B cell (primary cell): ENCODE measurements around the gene DYNC2H1. TPM values are rescaled to one million over a fixed set of nuclear protein-coding genes. Genes with fewer than 3 reads are reported as not detected.

Source experiments
- ATAC-seq: fragments of 200-7000 bp; cut with Tn5 transposase; one replicate; pipeline ENCODE4 v1.10.0; 2021; ENCODE audit warnings: low read depth, mild to moderate bottlenecking, moderate number of reproducible peaks, moderate library complexity
- CTCF ChIA-PET: fragments of 350-600 bp; sonication (Branson Sonifier 250); formaldehyde crosslinking; loops from one replicate; lab custom pipeline; 2021; ENCODE audit warnings: antibody characterized with exemption, inconsistent platforms; lab: Charles Lee
- POLR2A ChIA-PET: fragments of 350-600 bp; sonication (Branson Sonifier 250); formaldehyde crosslinking; loops from one replicate; lab custom pipeline; 2021; ENCODE audit warnings: antibody characterized with exemption; lab: Charles Lee
- DNase-seq: peaks from one replicate; pipeline ENCODE4 v3.0.0; 2013
- H2AFZ ChIP-seq: 2 replicates; pipeline ENCODE4 v1.6.1; 2012; ENCODE audit warnings: mild to moderate bottlenecking, low read depth, low read length; ENCODE audit not compliant: insufficient read depth, poor library complexity, severe bottlenecking
- H3K27ac ChIP-seq, 2 donors: 1 replicate in 1 of 2; 2 replicates in 1 of 2; pipeline ENCODE4 v1.5.1; 2012 to 2013; ENCODE audit warnings: low read length in 2 of 2, mild to moderate bottlenecking in 2 of 2, moderate library complexity in 1 of 2
- H3K27me3 ChIP-seq, 4 experiments: fragments of 200-600 bp in 1 of 4; sonication (generic) in 1 of 4; replicated peaks in 1 of 4; 1 replicate in 2 of 4; 2 replicates in 2 of 4; pipeline versions ENCODE4 v1.6.1 to v1.7.0; 2013 to 2016; ENCODE audit warnings: low read length in 3 of 4, mild to moderate bottlenecking in 2 of 4, mixed read lengths in 1 of 4, moderate library complexity in 1 of 4; ENCODE audit not compliant: insufficient read depth in 4 of 4, control insufficient read depth in 3 of 4; ENCODE audit errors: control extremely low read depth in 1 of 4
- H3K36me3 ChIP-seq, 2 experiments: replicated peaks in 1 of 2; 1 replicate in 1 of 2; 2 replicates in 1 of 2; pipeline versions ENCODE4 v1.6.1 to v1.7.1; 2013; ENCODE audit warnings: low read length in 1 of 2; ENCODE audit not compliant: insufficient read depth in 2 of 2, control insufficient read depth in 1 of 2; ENCODE audit errors: control extremely low read depth in 1 of 2, extremely low read depth in 1 of 2
- H3K4me1 ChIP-seq, 2 donors: fragments of 200-600 bp in 1 of 2; sonication (generic) in 1 of 2; 1 replicate in 1 of 2; 2 replicates in 1 of 2; pipeline versions ENCODE4 v1.5.1 to v1.6.1; 2013 to 2017; ENCODE audit warnings: low read length in 2 of 2; ENCODE audit not compliant: control insufficient read depth in 2 of 2, insufficient read depth in 2 of 2
- H3K4me2 ChIP-seq: replicated peaks from 2 replicates; pipeline ENCODE3; 2012; ENCODE audit warnings: mild to moderate bottlenecking, low read depth, low read length; ENCODE audit not compliant: poor library complexity, severe bottlenecking
- H3K4me3 ChIP-seq, 5 experiments: fragments of 200-600 bp in 1 of 5; sonication (generic) in 1 of 5; 1 replicate in 3 of 5; 2 replicates in 2 of 5; pipeline versions ENCODE4 v1.5.1 to v1.7.0; 2011 to 2016; ENCODE audit warnings: low read length in 4 of 5, mild to moderate bottlenecking in 4 of 5, low read depth in 2 of 5, control low read depth in 1 of 5, moderate library complexity in 1 of 5; ENCODE audit not compliant: insufficient read depth in 1 of 5; ENCODE audit errors: control extremely low read depth in 1 of 5, extremely low read depth in 1 of 5
- H3K79me2 ChIP-seq: fragments of 200-600 bp; sonication (generic); one replicate; pipeline ENCODE4 v1.6.0; 2016; ENCODE audit warnings: low read length; ENCODE audit not compliant: control insufficient read depth, insufficient read depth
- H3K9ac ChIP-seq: fragments of 200-600 bp; sonication (generic); 2 replicates; pipeline ENCODE4 v1.6.1; 2017; ENCODE audit warnings: mild to moderate bottlenecking, low read length, moderate library complexity
- H3K9me3 ChIP-seq, 3 donors: one replicate each; pipeline versions ENCODE4 v1.6.1 to v1.7.1; 2013; ENCODE audit warnings: low read length in 2 of 3; ENCODE audit not compliant: control insufficient read depth in 2 of 3, insufficient read depth in 1 of 3; ENCODE audit errors: control extremely low read depth in 1 of 3
- H4K20me1 ChIP-seq: 2 replicates; pipeline ENCODE4 v1.6.0; 2012; ENCODE audit warnings: mild to moderate bottlenecking, low read length; ENCODE audit not compliant: insufficient read depth, control insufficient read depth, poor library complexity, severe bottlenecking
- H3K27ac Mint-ChIP-seq: one replicate; pipeline ENCODE4 v1.8.0; 2021; ENCODE audit warnings: mixed read lengths
- H3K27me3 Mint-ChIP-seq: one replicate; pipeline ENCODE4 v1.8.0; 2021; ENCODE audit warnings: mixed read lengths
- H3K4me1 Mint-ChIP-seq: one replicate; pipeline ENCODE4 v1.8.0; 2021; ENCODE audit warnings: mixed read lengths
- H3K4me3 Mint-ChIP-seq: one replicate; pipeline ENCODE4 v1.8.0; 2021; ENCODE audit warnings: mixed read lengths
- H3K9me3 Mint-ChIP-seq: one replicate; pipeline ENCODE4 v1.8.0; 2022; ENCODE audit warnings: mixed read lengths; ENCODE audit not compliant: insufficient read depth
- CTCF ChIP-seq: fragments of 200-600 bp; IDR thresholded peaks from one replicate; pipeline ENCODE4 v1.8.0; 2022; ENCODE audit warnings: antibody characterized with exemption, mild to moderate bottlenecking
- EZH2 ChIP-seq: IDR thresholded peaks from 2 replicates; pipeline ENCODE4 v1.6.1; 2012; ENCODE audit warnings: borderline replicate concordance, low read depth, mild to moderate bottlenecking, moderate library complexity, low read length; ENCODE audit not compliant: insufficient read depth, poor library complexity, severe bottlenecking
- WGBS: methylation state at CpG from one replicate; pipeline ENCODE4 v1.1.5; 2013; ENCODE audit warnings: missing lambda C conversion rate; ENCODE audit not compliant: insufficient coverage; 5-methylcytosine and 5-hydroxymethylcytosine counted together
- intact Hi-C: fragments of 100-400 bp; cut with micrococcal nuclease; formaldehyde crosslinking; loops from one replicate; pipeline ENCODE4 v1.10.0; 2022
- polyA plus RNA-seq: library from polyadenylated mRNA; depleted of rRNA; stranded (reverse); fragments of >200 nt; gene quantifications from 2 replicates; pipeline ENCODE4 v1.2.3, GENCODE V29; 2012
- total RNA-seq, 2 donors: library from RNA; stranded (reverse); fragments of 120-200 nt in 1 of 2; gene quantifications; 1 replicate in 1 of 2; 2 replicates in 1 of 2; pipeline versions ENCODE4 v1.2.3 to v1.2.4, GENCODE V29; 2013 to 2022

The DYNC2H1 gene
- total and polyA plus RNA-seq, 2 donors (not counting 1 experiment from before 2014, with no cell fraction given), result 0.92 to 7.8 TPM

GRCh38 chr11:103418014-103418413, 308.8 kb downstream of the DYNC2H1 start:
- Mint-ChIP-seq H3K4me1 (no peaks in the 10 kb centered on the region), H3K27me3 (no peaks in the 10 kb centered on the region), H3K4me3 (no peak overlapping the region), H3K9me3 (no peaks in the 10 kb centered on the region), H3K27ac (no peak overlapping the region)
- POLR2A ChIA-PET, result no interaction called here
- no peak for TF ChIP-seq CTCF
- no peak for TF ChIP-seq EZH2
- Histone ChIP-seq H3K36me3 (no peaks in the 10 kb centered on the region), H3K27ac (no peak overlapping the region), H3K4me2 (no peak overlapping the region), H3K27me3 (no peaks in the 10 kb centered on the region), H3K4me3 (no peak overlapping the region), H4K20me1 (no peaks in the 10 kb centered on the region), H3K79me2 (no peaks in the 10 kb centered on the region), H3K9ac (no peak overlapping the region), H3K4me1 (no peaks in the 10 kb centered on the region), H3K9me3 (peaks cover 0 to 3% (median 1%) of the 10 kb centered on the region in 3 donors), H2AFZ (no peak overlapping the region)
- ATAC-seq (no peak), DNase-seq (no peak)
- intact Hi-C loops, result no loop called here
- CTCF ChIA-PET, result no interaction called here

GRCh38 chr11:103420593-103420992, 311.4 kb downstream of the DYNC2H1 start:
- ATAC-seq (no peak), DNase-seq (no peak)
- H3K4me2 ChIP-seq, result no peak overlapping the region
- Mint-ChIP-seq H3K4me1 (no peaks in the 10 kb centered on the region), H3K27me3 (no peaks in the 10 kb centered on the region), H3K9me3 (no peaks in the 10 kb centered on the region), H3K27ac (no peak overlapping the region), H3K4me3 (no peak overlapping the region)
- no peak overlapping the region for H2AFZ ChIP-seq
- no peak overlapping the region for H3K9ac ChIP-seq
- H3K9me3 ChIP-seq, result peaks cover 0 to 3% (median 1%) of the 10 kb centered on the region in 3 donors
- H3K4me1 ChIP-seq, result no peaks in the 10 kb centered on the region
- H3K79me2 ChIP-seq, result no peaks in the 10 kb centered on the region
- 82% methylated on average over 2 of the region's 2 CpGs for WGBS
- no peaks in the 10 kb centered on the region for H3K27me3 ChIP-seq
- ChIA-PET CTCF (no interaction called here), POLR2A (no interaction called here)
- H3K27ac ChIP-seq, result no peak overlapping the region
- intact Hi-C loops, result no loop called here
- H3K36me3 ChIP-seq, result no peaks in the 10 kb centered on the region
- TF ChIP-seq EZH2, result no peak
- no peak for TF ChIP-seq CTCF
- H4K20me1 ChIP-seq, result no peaks in the 10 kb centered on the region
- H3K4me3 ChIP-seq, result no peak overlapping the region
